Cardiac muscle cell (in vitro differentiated cells and primary cell): ENCODE data around the gene POLR3F. TPM values are rescaled to one million over a fixed set of nuclear protein-coding genes. Genes with fewer than 3 reads are reported as not detected.

Experiments
- DNase-seq, 2 donors: peaks; one replicate each; pipeline versions ENCODE4 v3.0.0 to v3.0.0-alpha.2; 2010 to 2017; ENCODE audit warnings: low read depth in 1 of 2, low spot score in 1 of 2
- H3K27ac ChIP-seq: fragments of 200-600 bp; sonication (generic); 2 replicates; pipeline ENCODE4 v1.5.1; 2016
- H3K27me3 ChIP-seq: fragments of 200-600 bp; sonication (generic); 2 replicates; pipeline ENCODE4 v1.6.0; 2016; ENCODE audit warnings: control low read depth
- H3K36me3 ChIP-seq: fragments of 200-600 bp; sonication (generic); 2 replicates; pipeline ENCODE4 v1.5.1; 2016; ENCODE audit warnings: control low read depth
- H3K4me1 ChIP-seq: fragments of 200-600 bp; sonication (generic); 2 replicates; pipeline ENCODE4 v1.8.1; 2017; ENCODE audit warnings: low read depth, mild to moderate bottlenecking, mixed run types
- H3K4me3 ChIP-seq: fragments of 200-600 bp; sonication (generic); 2 replicates; pipeline ENCODE4 v1.5.1; 2016; ENCODE audit warnings: mild to moderate bottlenecking
- H3K9me3 ChIP-seq: fragments of 200-600 bp; sonication (generic); 2 replicates; pipeline ENCODE4 v1.5.1; 2017; ENCODE audit warnings: low read depth, mild to moderate bottlenecking, control low read depth
- polyA plus RNA-seq: library from polyadenylated mRNA; unstranded; fragments of >200 nt; fragmentation: Nextera tagmentation; extraction: Ambion mirVana; gene quantifications from 2 replicates; pipeline ENCODE4 v1.2.1, GENCODE V29; 2016
- total RNA-seq: library from RNA; depleted of rRNA; stranded (reverse); fragments of >200 nt; gene quantifications from 2 replicates; pipeline ENCODE4 v1.2.3, GENCODE V29; 2016
- TF ChIP-seq, protein P1 (sequence below): IDR thresholded peaks from 2 replicates; pipeline ENCODE4 v1.5.1; 2012; ENCODE audit warnings: low read depth, mild to moderate bottlenecking, low read length

Gene POLR3F, protein sequence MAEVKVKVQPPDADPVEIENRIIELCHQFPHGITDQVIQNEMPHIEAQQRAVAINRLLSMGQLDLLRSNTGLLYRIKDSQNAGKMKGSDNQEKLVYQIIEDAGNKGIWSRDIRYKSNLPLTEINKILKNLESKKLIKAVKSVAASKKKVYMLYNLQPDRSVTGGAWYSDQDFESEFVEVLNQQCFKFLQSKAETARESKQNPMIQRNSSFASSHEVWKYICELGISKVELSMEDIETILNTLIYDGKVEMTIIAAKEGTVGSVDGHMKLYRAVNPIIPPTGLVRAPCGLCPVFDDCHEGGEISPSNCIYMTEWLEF
- 9.7 and 12.6 TPM in 2 replicates for total RNA-seq
- 14.9 and 27.8 TPM in 2 replicates for polyA plus RNA-seq

DNA sequence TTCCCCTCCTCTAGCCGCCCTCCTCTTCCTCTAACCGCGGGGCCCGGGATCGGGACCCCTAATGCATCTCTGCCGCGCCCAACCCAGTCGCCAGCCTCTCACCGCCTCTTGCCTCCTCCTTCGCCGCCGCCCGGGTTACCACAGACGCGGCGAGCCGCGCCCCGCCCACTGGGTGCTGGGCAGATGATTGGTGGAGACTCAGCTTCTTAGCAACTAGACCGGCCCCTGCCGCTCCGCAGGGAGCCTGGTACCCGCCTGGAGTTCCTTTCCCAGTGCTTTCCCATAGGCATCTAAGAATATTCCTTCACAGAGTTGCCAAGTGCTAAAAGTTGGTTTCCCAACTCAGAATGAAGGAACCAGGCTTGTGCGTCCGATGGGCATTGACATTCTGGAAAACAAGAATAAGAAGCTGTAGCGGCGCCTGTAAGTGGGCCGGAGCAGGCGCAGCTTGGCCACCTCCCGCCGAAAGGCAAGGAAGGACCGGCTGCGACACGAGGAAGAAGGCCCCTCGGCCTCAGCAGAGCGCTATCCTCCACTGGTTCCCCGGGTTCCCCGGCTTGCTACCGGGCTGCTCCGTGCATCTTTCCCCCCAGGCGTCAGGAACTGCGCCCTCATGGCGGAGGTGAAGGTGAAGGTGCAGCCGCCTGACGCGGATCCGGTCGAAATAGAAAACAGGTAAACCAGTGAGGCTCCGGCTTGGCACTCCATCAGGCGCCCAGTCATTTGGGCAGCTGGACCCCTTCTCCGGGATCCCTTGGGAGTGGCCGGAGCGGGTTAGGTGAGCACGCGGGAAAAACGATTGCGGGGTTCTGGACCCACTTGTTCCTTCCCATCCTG is at the start of gene POLR3F, which contains the start of gene DZANK1:
POLR3F (plus strand) TSS at position 497 of the 837 bp plus-strand sequence; CDS start at position 614, 117 bp downstream.
DZANK1 (minus strand) TSS at position 137 of the 837 bp plus-strand sequence. CDS start 1,672 bp downstream, outside the sequence.
- Histone ChIP-seq H3K27me3 (no peaks in the 10 kb centered on the region), H3K9me3 (no peaks in the 10 kb centered on the region), H3K27ac (peak within 1 kb of the TSS; percentile 100), H3K4me3 (peak within 1 kb of the TSS; percentile 99), H3K4me1 (no peaks in the 10 kb centered on the region), H3K36me3 (no peaks in the 10 kb centered on the region)
- DNase-seq = peak; percentile 96 to 97
- TF ChIP-seq, protein P1, sequence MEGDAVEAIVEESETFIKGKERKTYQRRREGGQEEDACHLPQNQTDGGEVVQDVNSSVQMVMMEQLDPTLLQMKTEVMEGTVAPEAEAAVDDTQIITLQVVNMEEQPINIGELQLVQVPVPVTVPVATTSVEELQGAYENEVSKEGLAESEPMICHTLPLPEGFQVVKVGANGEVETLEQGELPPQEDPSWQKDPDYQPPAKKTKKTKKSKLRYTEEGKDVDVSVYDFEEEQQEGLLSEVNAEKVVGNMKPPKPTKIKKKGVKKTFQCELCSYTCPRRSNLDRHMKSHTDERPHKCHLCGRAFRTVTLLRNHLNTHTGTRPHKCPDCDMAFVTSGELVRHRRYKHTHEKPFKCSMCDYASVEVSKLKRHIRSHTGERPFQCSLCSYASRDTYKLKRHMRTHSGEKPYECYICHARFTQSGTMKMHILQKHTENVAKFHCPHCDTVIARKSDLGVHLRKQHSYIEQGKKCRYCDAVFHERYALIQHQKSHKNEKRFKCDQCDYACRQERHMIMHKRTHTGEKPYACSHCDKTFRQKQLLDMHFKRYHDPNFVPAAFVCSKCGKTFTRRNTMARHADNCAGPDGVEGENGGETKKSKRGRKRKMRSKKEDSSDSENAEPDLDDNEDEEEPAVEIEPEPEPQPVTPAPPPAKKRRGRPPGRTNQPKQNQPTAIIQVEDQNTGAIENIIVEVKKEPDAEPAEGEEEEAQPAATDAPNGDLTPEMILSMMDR = no peak

DNA sequence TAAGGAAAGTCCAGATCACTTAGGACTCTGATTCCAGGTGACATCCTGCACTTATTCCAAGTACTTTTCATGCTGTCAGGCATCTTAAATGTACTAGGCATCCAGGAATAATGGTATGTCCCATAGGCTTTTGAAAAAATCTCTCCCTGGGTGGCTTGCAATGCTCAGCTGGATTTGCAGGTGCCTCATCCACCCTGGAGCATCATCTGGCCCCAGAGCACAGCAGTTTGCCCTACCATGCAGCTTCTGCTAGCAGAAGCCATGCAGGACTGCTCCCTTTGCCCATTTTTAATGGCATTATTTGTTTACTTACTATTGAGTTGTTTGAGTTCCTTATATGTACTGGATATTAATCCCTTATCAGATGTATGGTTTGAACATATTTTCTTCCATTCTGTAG is 45.6 kb upstream of the POLR3F start:
- no peak for DNase-seq
- TF ChIP-seq, protein P1 = no peak
- H3K36me3 ChIP-seq = no peaks in the 10 kb centered on the region
- H3K27ac ChIP-seq = no peak overlapping the region
- peaks cover 8% of the 10 kb centered on the region for H3K4me1 ChIP-seq
- no peak overlapping the region for H3K4me3 ChIP-seq
- no peaks in the 10 kb centered on the region for H3K27me3 ChIP-seq
- no peaks in the 10 kb centered on the region for H3K9me3 ChIP-seq

DNA sequence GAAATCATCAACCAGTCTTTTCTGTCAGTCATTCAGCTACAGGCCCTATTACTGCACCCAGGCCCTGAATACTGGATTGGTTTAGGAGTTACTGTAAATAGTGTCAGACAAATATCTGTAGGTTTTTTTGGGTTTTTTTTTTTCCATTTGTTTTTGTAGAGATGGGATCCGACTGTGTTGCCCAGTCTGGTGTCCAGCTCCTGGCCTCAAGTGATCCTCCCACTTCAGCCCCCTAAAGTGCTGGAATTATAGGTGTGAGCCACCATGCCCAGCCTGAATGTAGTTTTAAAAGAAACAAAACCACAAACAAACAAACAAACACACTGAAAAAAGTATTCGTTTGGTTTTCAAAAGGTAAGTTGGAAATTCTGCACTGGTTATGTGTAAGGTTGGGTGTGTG is 40.0 kb upstream of the POLR3F start:
- Histone ChIP-seq H3K36me3 (no peaks in the 10 kb centered on the region), H3K27ac (no peak overlapping the region), H3K9me3 (no peaks in the 10 kb centered on the region), H3K4me1 (peaks cover 16% of the 10 kb centered on the region), H3K27me3 (no peaks in the 10 kb centered on the region), H3K4me3 (no peak overlapping the region)
- DNase-seq = no peak
- TF ChIP-seq, protein P1 = no peak

DNA sequence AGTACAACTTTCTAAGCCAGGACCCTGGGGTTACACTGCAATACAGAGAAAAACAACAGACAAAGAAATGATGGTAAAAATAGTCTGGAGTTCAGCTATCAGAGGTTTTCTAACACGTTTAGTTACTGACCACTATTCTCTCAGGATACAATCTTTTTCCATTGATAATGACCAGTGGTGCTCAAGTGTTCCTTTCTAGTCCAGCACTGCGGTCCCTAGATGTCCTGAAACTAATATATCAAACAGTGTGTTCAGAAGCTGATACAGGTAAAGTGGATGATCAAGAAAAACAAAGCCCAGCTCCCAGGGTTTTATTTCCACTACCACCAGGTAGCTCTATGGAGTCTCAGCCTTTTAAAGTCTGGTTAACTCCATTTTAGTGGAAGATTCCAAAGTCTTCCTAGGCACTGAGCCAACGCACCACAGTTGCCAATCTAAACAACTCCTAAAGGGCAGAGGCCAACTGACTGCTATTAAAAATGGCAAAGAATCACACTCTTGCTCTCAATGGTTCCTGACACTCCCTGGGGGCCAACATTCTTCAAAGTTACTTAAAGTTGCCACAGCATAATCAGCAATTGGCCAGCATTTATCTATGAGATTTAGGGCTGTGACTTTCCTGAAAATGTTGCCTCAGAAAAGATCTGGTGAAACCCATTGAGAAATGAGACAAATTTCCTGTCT is 38.6 kb upstream of the POLR3F start:
- H3K4me3 ChIP-seq = no peak overlapping the region
- H3K4me1 ChIP-seq = peaks cover 16% of the 10 kb centered on the region
- H3K9me3 ChIP-seq = no peaks in the 10 kb centered on the region
- no peak overlapping the region for H3K27ac ChIP-seq
- TF ChIP-seq, protein P1 = no peak
- H3K27me3 ChIP-seq = no peaks in the 10 kb centered on the region
- H3K36me3 ChIP-seq = no peaks in the 10 kb centered on the region
- DNase-seq = peak in 1 of 2 donors; percentile 72

DNA sequence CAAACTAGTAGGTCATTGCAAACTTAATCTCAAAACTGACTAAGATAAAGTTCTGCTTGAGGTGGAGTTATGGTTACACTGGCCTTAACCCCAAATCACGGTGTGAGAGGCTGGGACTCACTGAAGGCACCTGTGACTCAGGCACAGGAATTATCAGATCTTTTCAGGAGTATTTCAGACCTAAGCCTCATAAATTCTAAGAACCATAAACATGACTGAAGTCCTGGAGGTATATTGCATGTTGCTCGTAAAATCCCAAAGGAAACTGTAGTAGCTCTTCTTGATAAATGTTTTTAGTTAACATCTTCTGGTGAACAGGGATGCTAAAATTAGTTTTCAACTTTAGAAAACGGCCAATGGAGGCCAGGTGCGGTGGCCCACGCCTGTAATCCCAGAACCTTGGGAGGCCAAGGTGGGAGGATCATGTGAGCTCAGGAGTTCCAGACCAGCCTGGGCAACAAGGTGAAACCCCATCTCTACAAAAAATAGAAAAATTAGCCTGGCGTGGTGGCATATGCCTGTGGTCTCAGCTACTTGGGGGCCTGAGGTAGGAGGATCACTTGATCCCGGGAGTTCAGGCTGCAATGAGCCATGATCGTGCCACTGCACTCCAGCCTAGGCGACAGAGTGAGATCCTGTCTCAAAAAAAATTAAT is 36.9 kb upstream of the POLR3F start:
- DNase-seq = no peak
- no peak overlapping the region for H3K27ac ChIP-seq
- no peaks in the 10 kb centered on the region for H3K27me3 ChIP-seq
- no peaks in the 10 kb centered on the region for H3K36me3 ChIP-seq
- peaks cover 16% of the 10 kb centered on the region for H3K4me1 ChIP-seq
- H3K9me3 ChIP-seq = no peaks in the 10 kb centered on the region
- H3K4me3 ChIP-seq = no peak overlapping the region
- TF ChIP-seq, protein P1 = no peak
